ENCODE results near the gene ZFYVE28. TPM values are rescaled to one million over a fixed set of nuclear protein-coding genes. Genes with fewer than 3 reads are reported as not detected.

Gene ZFYVE28
- total and polyA plus RNA-seq, 4 donors = 7.0 to 25.9 (median 12.5) TPM

GRCh38 chr4:2250357-2251072 lies 167.9 kb downstream of the ZFYVE28 start:
- 88 to 89% methylated on average over 21 to 30 of the region's 30 CpGs for WGBS, 2 donors
- intact Hi-C loops (cut with DNase I) = loop anchor here in 1 of 2 donors (10.0 kb wide), 1 partner anchor 214 kb away; the partner anchor contains the start of gene RNF4
- DNase-seq (peak in 1 of 2 donors; percentile 71), ATAC-seq (ENCODE audit: low FRiP score) (no peak)
- Histone ChIP-seq H3K4me1 (ENCODE audit: control insufficient read depth in 1 of 2, insufficient read depth in 2 of 2, low read length in 2 of 2) (no peaks in the 10 kb centered on the region), H3K27me3 (ENCODE audit: control insufficient read depth in 1 of 2, insufficient read depth in 2 of 2, low read length in 1 of 2) (no peaks in the 10 kb centered on the region), H3K4me3 (ENCODE audit: low read length in 2 of 2) (no peak overlapping the region), H3K9me3 (ENCODE audit: control insufficient read depth, low read length) (no peaks in the 10 kb centered on the region), H3K27ac (ENCODE audit: low read depth in 1 of 2, low read length in 2 of 2) (no peak overlapping the region), H3K36me3 (ENCODE audit: control insufficient read depth in 1 of 2, insufficient read depth in 2 of 2, low read length in 1 of 2) (peaks cover 0 to 11% of the 10 kb centered on the region in 2 donors)

GRCh38 chr4:2249526-2250356 lies 168.7 kb downstream of the ZFYVE28 start:
- peaks cover 0 to 11% of the 10 kb centered on the region in 2 donors for H3K36me3 ChIP-seq (ENCODE audit: control insufficient read depth in 1 of 2, insufficient read depth in 2 of 2, low read length in 1 of 2)
- DNase-seq (peak in 1 of 2 donors; percentile 44), ATAC-seq (ENCODE audit: low FRiP score) (no peak)
- H3K4me3 ChIP-seq (ENCODE audit: low read length in 2 of 2) = no peak overlapping the region
- 81 to 86% methylated on average over 26 of the region's 26 CpGs for WGBS, 2 donors
- no peaks in the 10 kb centered on the region for H3K4me1 ChIP-seq (ENCODE audit: control insufficient read depth in 1 of 2, insufficient read depth in 2 of 2, low read length in 2 of 2)
- intact Hi-C loops (cut with DNase I) = loop anchor here (10.0 kb wide), 2 partner anchors 215 to 285 kb away; partner anchors contain the start of genes FAM193A (in 1 of the 2) and RNF4 (in 1 of the 2)
- no peaks in the 10 kb centered on the region for H3K9me3 ChIP-seq (ENCODE audit: control insufficient read depth, low read length)
- H3K27ac ChIP-seq (ENCODE audit: low read depth in 1 of 2, low read length in 2 of 2) = no peak overlapping the region
- no peaks in the 10 kb centered on the region for H3K27me3 ChIP-seq (ENCODE audit: control insufficient read depth in 1 of 2, insufficient read depth in 2 of 2, low read length in 1 of 2)

GRCh38 chr4:2248821-2249261 lies 169.6 kb downstream of the ZFYVE28 start:
- peak in 1 of 2 donors; percentile 64 for DNase-seq
- Histone ChIP-seq H3K4me1 (ENCODE audit: control insufficient read depth in 1 of 2, insufficient read depth in 2 of 2, low read length in 2 of 2) (no peaks in the 10 kb centered on the region), H3K27ac (ENCODE audit: low read depth in 1 of 2, low read length in 2 of 2) (no peak overlapping the region), H3K4me3 (ENCODE audit: low read length in 2 of 2) (no peak overlapping the region), H3K27me3 (ENCODE audit: control insufficient read depth in 1 of 2, insufficient read depth in 2 of 2, low read length in 1 of 2) (no peaks in the 10 kb centered on the region), H3K36me3 (ENCODE audit: control insufficient read depth in 1 of 2, insufficient read depth in 2 of 2, low read length in 1 of 2) (peaks cover 0 to 11% of the 10 kb centered on the region in 2 donors), H3K9me3 (ENCODE audit: control insufficient read depth, low read length) (no peaks in the 10 kb centered on the region)
- WGBS, 2 donors = 67 to 70% methylated on average over 10 of the region's 10 CpGs
- ATAC-seq (ENCODE audit: low FRiP score) = no peak
- intact Hi-C loops (cut with DNase I) = loop anchor here in 1 of 2 donors (10.0 kb wide), 1 partner anchor 286 kb away; the partner anchor contains the start of gene FAM193A

DNA sequence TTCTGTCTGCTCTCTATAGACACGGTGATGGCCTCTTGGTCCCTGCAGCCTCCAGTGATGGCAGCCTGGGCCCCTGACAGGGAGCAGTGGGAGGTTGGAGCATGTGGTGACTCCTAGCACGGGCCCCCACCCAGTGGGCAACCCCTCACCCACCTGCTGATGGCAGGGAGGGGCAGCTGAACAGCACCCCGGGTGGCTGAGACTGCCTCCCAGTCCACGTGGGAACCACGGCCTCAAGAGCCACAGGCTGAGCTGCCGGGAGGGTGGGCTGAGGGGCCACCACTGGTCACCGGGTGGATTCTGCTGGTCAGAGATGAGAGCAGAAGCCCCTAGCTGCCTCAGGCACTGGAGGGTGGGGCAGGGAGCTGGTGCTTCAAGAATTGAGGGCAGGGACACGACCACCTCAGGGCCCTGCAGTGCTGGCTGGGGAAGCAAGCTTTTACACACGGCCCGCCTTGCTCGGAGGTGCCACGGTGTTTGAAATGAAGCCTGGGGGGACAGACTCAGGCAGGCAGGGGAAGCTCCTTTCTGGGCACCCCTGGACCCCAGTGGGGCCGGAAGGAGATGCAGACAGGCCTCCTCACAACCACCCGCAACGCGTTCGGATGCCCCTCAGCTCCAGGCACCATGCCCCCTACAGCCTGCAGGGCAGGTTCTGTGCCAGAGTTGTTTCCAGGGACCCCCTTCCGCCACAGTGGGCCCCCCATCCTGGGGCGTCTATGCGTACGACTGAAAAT lies 170.2 kb downstream of the ZFYVE28 start:
- no peak for ATAC-seq (ENCODE audit: low FRiP score)
- H3K36me3 ChIP-seq (ENCODE audit: control insufficient read depth in 1 of 2, insufficient read depth in 2 of 2, low read length in 1 of 2) = peaks cover 0 to 11% of the 10 kb centered on the region in 2 donors
- intact Hi-C loops (cut with DNase I) = loop anchor here in 1 of 2 donors (10.0 kb wide), 1 partner anchor 287 kb away; the partner anchor contains the start of gene FAM193A

GRCh38 chr4:2247128-2248043 lies 171.1 kb downstream of the ZFYVE28 start:
- H3K27me3 ChIP-seq (ENCODE audit: control insufficient read depth in 1 of 2, insufficient read depth in 2 of 2, low read length in 1 of 2) = no peaks in the 10 kb centered on the region
- no peaks in the 10 kb centered on the region for H3K4me1 ChIP-seq (ENCODE audit: control insufficient read depth in 1 of 2, insufficient read depth in 2 of 2, low read length in 2 of 2)
- no peak overlapping the region for H3K27ac ChIP-seq (ENCODE audit: low read depth in 1 of 2, low read length in 2 of 2)
- intact Hi-C loops (cut with DNase I) = loop anchor here in 1 of 2 donors (10.0 kb wide), 1 partner anchor 287 kb away; the partner anchor contains the start of gene FAM193A
- no peaks in the 10 kb centered on the region for H3K9me3 ChIP-seq (ENCODE audit: control insufficient read depth, low read length)
- H3K36me3 ChIP-seq (ENCODE audit: control insufficient read depth in 1 of 2, insufficient read depth in 2 of 2, low read length in 1 of 2) = peaks cover 0 to 11% of the 10 kb centered on the region in 2 donors
- no peak overlapping the region for H3K4me3 ChIP-seq (ENCODE audit: low read length in 2 of 2)
- no peak for ATAC-seq (ENCODE audit: low FRiP score)
- 87 to 90% methylated on average over 40 to 42 of the region's 42 CpGs for WGBS, 2 donors
- DNase-seq = peak; percentile 43 to 70

More for the DNA sequence above, 170.2 kb downstream of the ZFYVE28 start:
- Histone ChIP-seq H3K9me3 (ENCODE audit: control insufficient read depth, low read length) (no peaks in the 10 kb centered on the region), H3K4me3 (ENCODE audit: low read length in 2 of 2) (no peak overlapping the region), H3K4me1 (ENCODE audit: control insufficient read depth in 1 of 2, insufficient read depth in 2 of 2, low read length in 2 of 2) (no peaks in the 10 kb centered on the region), H3K27me3 (ENCODE audit: control insufficient read depth in 1 of 2, insufficient read depth in 2 of 2, low read length in 1 of 2) (no peaks in the 10 kb centered on the region), H3K27ac (ENCODE audit: low read depth in 1 of 2, low read length in 2 of 2) (no peak overlapping the region)
- peak in 1 of 2 donors; percentile 65 for DNase-seq
- WGBS, 2 donors = 73 to 75% methylated on average over 21 of the region's 21 CpGs

- Histone ChIP-seq H3K4me1 (ENCODE audit: control insufficient read depth in 1 of 2, insufficient read depth in 2 of 2, low read length in 2 of 2) (no peaks in the 10 kb centered on the region), H3K9me3 (ENCODE audit: control insufficient read depth, low read length) (no peaks in the 10 kb centered on the region), H3K27me3 (ENCODE audit: control insufficient read depth in 1 of 2, insufficient read depth in 2 of 2, low read length in 1 of 2) (no peaks in the 10 kb centered on the region), H3K36me3 (ENCODE audit: control insufficient read depth in 1 of 2, insufficient read depth in 2 of 2, low read length in 1 of 2) (peaks cover 0 to 11% of the 10 kb centered on the region in 2 donors), H3K4me3 (ENCODE audit: low read length in 2 of 2) (no peak overlapping the region), H3K27ac (ENCODE audit: low read depth in 1 of 2, low read length in 2 of 2) (no peak overlapping the region)
- intact Hi-C loops (cut with DNase I) = loop anchor here in 1 of 2 donors (10.0 kb wide), 1 partner anchor 288 kb away; the partner anchor contains the start of gene FAM193A
- ATAC-seq (ENCODE audit: low FRiP score) = no peak
- WGBS, 2 donors = 79 to 86% methylated on average over 19 of the region's 19 CpGs
- no peak for DNase-seq
Measured at GRCh38 chr4:2246384-2247127, 171.9 kb downstream of the ZFYVE28 start.

- Histone ChIP-seq H3K9me3 (ENCODE audit: control insufficient read depth, low read length) (no peaks in the 10 kb centered on the region), H3K27ac (ENCODE audit: low read depth in 1 of 2, low read length in 2 of 2) (no peak overlapping the region), H3K36me3 (ENCODE audit: control insufficient read depth in 1 of 2, insufficient read depth in 2 of 2, low read length in 1 of 2) (peaks cover 0 to 7% of the 10 kb centered on the region in 2 donors), H3K4me1 (ENCODE audit: control insufficient read depth in 1 of 2, insufficient read depth in 2 of 2, low read length in 2 of 2) (no peaks in the 10 kb centered on the region), H3K4me3 (ENCODE audit: low read length in 2 of 2) (no peak overlapping the region), H3K27me3 (ENCODE audit: control insufficient read depth in 1 of 2, insufficient read depth in 2 of 2, low read length in 1 of 2) (no peaks in the 10 kb centered on the region)
- intact Hi-C loops (cut with DNase I) = loop anchor here in 1 of 2 donors (10.0 kb wide), 1 partner anchor 289 kb away; the partner anchor contains the start of gene FAM193A
- no peak for ATAC-seq (ENCODE audit: low FRiP score)
- 77 to 78% methylated on average over 7 of the region's 7 CpGs for WGBS, 2 donors
- DNase-seq = no peak
Measured at GRCh38 chr4:2245787-2246275, 172.6 kb downstream of the ZFYVE28 start.
